Mononuclear cell (primary cell): ENCODE data around the gene B3GALT4. TPM values are rescaled to one million over a fixed set of nuclear protein-coding genes. Genes with fewer than 3 reads are reported as not detected.

Experiments
- H3K27me3 ChIP-seq: 2 replicates; pipeline ENCODE4 v1.6.0; 2011; ENCODE audit warnings: low read length, control low read depth; ENCODE audit not compliant: insufficient read depth
- H3K4me1 ChIP-seq: 2 replicates; pipeline ENCODE4 v1.5.1; 2011; ENCODE audit warnings: mild to moderate bottlenecking, low read length, control low read depth; ENCODE audit not compliant: insufficient read depth
- H3K4me3 ChIP-seq: 2 replicates; pipeline ENCODE4 v1.5.1; 2011; ENCODE audit warnings: mild to moderate bottlenecking, low read length, moderate library complexity
- H3K9me3 ChIP-seq: 2 replicates; pipeline ENCODE4 v1.5.1; 2011; ENCODE audit warnings: low read depth, mild to moderate bottlenecking, control low read depth, low read length
- total RNA-seq: library from RNA; depleted of rRNA; stranded (reverse); fragments of >200 nt; gene quantifications from one replicate; pipeline ENCODE4 v1.2.3, GENCODE V29; 2012

The B3GALT4 gene
- total RNA-seq, 1 donor: 11.1 TPM

GRCh38 chr6:33314515-33314942 lies 37.6 kb downstream of the B3GALT4 start:
- Histone ChIP-seq H3K27me3 (no peaks in the 10 kb centered on the region), H3K4me1 (peaks cover 72% of the 10 kb centered on the region), H3K9me3 (no peaks in the 10 kb centered on the region), H3K4me3 (peak overlapping the region; percentile 98)

- Histone ChIP-seq H3K27me3 (no peaks in the 10 kb centered on the region), H3K4me3 (peak overlapping the region; percentile 98), H3K9me3 (no peaks in the 10 kb centered on the region), H3K4me1 (peaks cover 76% of the 10 kb centered on the region)
Observed at GRCh38 chr6:33314943-33315792, 38.2 kb downstream of the B3GALT4 start.

GRCh38 chr6:33315793-33316602 lies 39.1 kb downstream of the B3GALT4 start:
- H3K27me3 ChIP-seq: no peaks in the 10 kb centered on the region
- peaks cover 76% of the 10 kb centered on the region for H3K4me1 ChIP-seq
- H3K9me3 ChIP-seq: no peaks in the 10 kb centered on the region
- no peak overlapping the region for H3K4me3 ChIP-seq

- Histone ChIP-seq H3K9me3 (no peaks in the 10 kb centered on the region), H3K4me3 (no peak overlapping the region), H3K27me3 (no peaks in the 10 kb centered on the region), H3K4me1 (peaks cover 76% of the 10 kb centered on the region)
Observed at GRCh38 chr6:33316603-33317418, 39.9 kb downstream of the B3GALT4 start.

- H3K4me1 ChIP-seq: peaks cover 76% of the 10 kb centered on the region
- no peak overlapping the region for H3K4me3 ChIP-seq
- H3K27me3 ChIP-seq: no peaks in the 10 kb centered on the region
- H3K9me3 ChIP-seq: no peaks in the 10 kb centered on the region
Observed at GRCh38 chr6:33317419-33317668, 40.4 kb downstream of the B3GALT4 start.

GRCh38 chr6:33317669-33318425 lies 40.9 kb downstream of the B3GALT4 start, which contains the start of gene ZBTB22:
Gene ZBTB22 (minus strand): TSS chr6:33317744. CDS start chr6:33316916, 828 bp downstream.
- peaks cover 73% of the 10 kb centered on the region for H3K4me1 ChIP-seq
- H3K9me3 ChIP-seq: no peaks in the 10 kb centered on the region
- peak within 1 kb of the TSS; percentile 86 for H3K4me3 ChIP-seq
- H3K27me3 ChIP-seq: no peaks in the 10 kb centered on the region

GRCh38 chr6:33318426-33319073 lies 41.6 kb downstream of the B3GALT4 start:
- peak overlapping the region; percentile 86 for H3K4me3 ChIP-seq
- no peaks in the 10 kb centered on the region for H3K9me3 ChIP-seq
- H3K4me1 ChIP-seq: peaks cover 77% of the 10 kb centered on the region
- H3K27me3 ChIP-seq: no peaks in the 10 kb centered on the region

GRCh38 chr6:33319939-33320314 lies 43.0 kb downstream of the B3GALT4 start:
- Histone ChIP-seq H3K4me3 (no peak overlapping the region), H3K9me3 (no peaks in the 10 kb centered on the region), H3K4me1 (peaks cover 84% of the 10 kb centered on the region), H3K27me3 (no peaks in the 10 kb centered on the region)

GRCh38 chr6:33320315-33321181 lies 43.6 kb downstream of the B3GALT4 start:
- Histone ChIP-seq H3K4me1 (peaks cover 78% of the 10 kb centered on the region), H3K27me3 (no peaks in the 10 kb centered on the region), H3K9me3 (no peaks in the 10 kb centered on the region), H3K4me3 (no peak overlapping the region)

- Histone ChIP-seq H3K4me3 (no peak overlapping the region), H3K27me3 (no peaks in the 10 kb centered on the region), H3K4me1 (peaks cover 73% of the 10 kb centered on the region), H3K9me3 (no peaks in the 10 kb centered on the region)
Observed at GRCh38 chr6:33321227-33321626, 44.3 kb downstream of the B3GALT4 start.

- H3K27me3 ChIP-seq: no peaks in the 10 kb centered on the region
- peak overlapping the region; percentile 83 for H3K4me3 ChIP-seq
- peaks cover 56% of the 10 kb centered on the region for H3K4me1 ChIP-seq
Observed at GRCh38 chr6:33323623-33323948, 46.7 kb downstream of the B3GALT4 start.

GRCh38 chr6:33324125-33324524 lies 47.2 kb downstream of the B3GALT4 start:
- no peaks in the 10 kb centered on the region for H3K27me3 ChIP-seq
- H3K4me1 ChIP-seq: peaks cover 51% of the 10 kb centered on the region
- H3K4me3 ChIP-seq: peak overlapping the region; percentile 83
- H3K9me3 ChIP-seq: no peaks in the 10 kb centered on the region

More at GRCh38 chr6:33323623-33323948, 46.7 kb downstream of the B3GALT4 start:
- H3K9me3 ChIP-seq: no peaks in the 10 kb centered on the region
